HG03575 (cell line): ENCODE data around the gene MYO10.
"Not testable (repeated sequence)": the region's sequence is repeated elsewhere in the genome, so short reads cannot be mapped to it uniquely, and the experiment has no call there.

Source experiments
- ATAC-seq: cut with Tn5 transposase; IDR thresholded peaks from one replicate; pipeline ENCODE4 v1.9.1; 2021; ENCODE audit not compliant: unreplicated experiment, insufficient number of reproducible peaks, low FRiP score; ENCODE audit errors: extremely low read depth

MYO10 gene

DNA sequence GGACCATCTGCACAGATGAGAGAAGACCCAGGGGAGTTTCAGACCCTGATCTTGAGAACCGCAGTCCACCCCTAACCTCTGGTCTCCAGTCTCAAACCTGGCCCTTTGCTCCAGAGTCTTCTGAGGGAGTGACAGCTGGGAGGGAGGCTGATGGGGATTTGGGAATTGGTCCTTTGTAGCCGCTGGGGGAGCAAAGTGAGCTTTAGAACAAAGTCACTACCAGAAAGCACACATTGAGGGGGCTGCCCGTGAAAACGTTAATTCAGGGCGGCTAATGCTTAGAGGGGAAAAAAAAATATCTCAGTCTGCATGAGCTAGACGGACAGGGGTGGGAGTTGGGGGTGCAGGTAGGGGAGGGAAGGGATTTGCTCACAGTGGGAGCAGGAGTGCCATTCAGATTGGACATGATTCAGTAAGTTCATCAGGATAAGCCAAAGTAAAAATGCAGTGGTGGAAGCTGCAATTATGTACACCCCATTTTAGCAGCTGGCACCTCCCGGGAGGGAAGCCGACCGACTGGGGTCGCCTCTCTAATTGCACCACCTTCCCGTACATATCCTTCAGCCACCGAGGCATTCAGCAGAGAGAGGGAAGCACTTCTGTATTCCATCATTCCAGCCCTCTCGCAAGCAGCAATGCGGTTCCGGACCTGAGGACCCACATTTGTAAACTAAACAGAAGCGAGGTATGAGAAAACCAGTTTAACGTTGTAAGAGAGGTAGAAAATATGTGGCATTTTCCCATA lies 195.8 kb downstream of the MYO10 start:
- no peak for ATAC-seq

DNA sequence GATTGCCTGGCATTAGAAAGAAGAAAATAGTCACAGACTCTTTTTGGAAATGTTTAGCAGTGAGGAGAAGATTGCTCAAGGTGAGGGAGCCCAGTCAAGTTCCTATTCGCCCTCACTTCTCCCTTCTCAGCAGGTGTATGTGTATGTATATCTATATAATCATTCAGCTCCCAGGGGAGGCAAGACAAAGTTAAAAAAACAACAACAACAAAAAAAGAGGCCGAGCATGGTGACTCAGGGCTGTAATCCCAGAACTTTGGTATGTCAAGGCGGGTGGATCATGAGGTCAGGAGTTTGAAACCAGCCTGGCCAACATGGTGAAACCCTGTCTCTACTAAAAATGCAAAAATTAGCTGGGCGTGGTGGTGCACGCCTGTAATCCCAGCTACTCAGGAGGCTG lies 197.7 kb downstream of the MYO10 start:
- not testable (repeated sequence) for ATAC-seq

DNA sequence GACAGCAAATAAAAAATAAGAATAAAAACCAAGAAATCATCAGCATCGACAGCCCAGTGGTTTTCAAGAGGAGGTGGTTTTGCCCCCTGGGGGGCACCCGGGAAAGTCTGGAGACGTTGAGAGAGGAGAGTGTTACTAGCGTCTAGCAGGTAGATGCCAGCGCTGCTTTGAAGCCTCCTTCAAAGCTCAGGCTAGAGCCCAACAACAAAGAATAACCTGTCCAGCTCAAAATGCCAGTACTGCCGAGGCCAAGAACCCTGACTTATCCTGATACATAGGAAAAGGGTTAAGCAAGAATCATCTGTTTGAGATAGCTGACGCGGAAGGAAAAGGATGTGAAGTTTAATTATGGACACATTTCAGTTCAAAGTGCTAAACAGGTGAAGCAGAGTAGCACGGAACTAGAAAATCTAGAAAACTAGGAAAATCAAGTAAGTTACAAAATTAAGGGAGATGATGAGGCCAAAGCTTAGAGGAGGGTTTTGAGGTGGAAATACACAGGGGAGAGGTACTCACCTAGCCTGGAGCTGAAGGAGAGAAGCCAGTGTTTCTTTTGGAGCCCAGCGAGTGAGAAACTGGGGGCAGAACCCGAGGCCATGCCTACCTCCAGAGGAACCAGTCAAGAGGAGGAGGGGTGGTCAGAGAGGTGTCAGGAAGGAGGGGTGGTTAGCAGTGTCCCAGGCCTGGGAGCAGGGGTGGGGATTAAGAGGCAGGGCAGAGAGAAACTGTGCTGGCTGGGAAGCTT lies 198.3 kb downstream of the MYO10 start:
- no peak for ATAC-seq

DNA sequence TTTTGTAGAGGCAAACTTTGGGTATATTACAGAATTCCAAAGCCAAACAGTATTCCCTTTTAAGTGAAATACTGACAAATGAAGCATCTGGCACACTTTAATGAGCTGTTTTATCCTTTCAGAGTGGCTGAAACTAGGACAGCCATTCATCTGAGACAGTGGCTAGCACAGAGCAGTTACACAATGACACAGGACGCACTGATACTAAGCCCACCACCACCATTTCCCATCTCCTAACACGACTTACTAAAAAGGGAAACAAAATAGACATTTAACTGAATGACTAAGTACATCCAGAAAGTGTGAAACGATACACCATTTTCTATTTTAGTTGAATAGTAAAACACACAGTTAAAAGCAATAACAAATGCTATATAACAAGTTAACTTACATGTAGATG lies 198.9 kb downstream of the MYO10 start:
- ATAC-seq = no peak

DNA sequence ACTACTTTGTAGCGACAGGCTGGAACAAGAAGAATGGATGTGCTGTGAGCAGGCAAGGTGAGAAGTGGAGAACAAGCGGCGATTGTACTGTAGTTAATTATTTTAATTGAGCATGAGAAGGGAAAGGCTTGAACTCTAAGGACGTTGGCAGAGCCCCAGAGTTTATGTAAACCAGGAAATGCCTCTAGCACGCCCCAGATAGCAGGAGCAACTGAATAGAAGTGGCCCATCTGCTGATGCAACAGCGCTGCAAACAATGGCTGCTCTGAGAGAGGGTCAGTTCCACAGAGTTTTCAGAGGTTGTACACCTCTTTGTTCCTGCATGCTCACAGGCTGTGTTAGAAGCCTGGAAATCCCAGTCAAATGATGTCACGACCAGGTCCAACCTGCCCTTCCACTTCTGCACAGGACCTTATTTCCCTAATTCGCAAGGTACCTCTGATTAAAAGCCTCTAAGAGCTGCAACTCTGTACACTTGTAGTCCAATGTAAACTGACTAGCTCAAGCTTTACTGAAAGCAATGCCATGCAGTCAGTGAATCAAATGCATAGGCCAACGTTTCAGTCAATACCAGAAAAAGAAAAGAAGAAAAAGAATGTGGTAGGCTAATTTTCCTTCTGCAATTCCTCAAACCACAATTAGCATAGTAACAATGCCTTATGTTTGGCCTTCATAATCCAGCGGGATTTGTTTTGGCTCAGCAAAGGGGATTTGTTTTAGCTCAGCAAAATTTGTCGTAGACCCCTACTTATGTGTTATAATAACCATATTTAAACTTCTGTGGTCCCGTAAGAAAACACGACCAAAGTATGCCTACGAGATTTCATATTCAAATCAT lies 199.7 kb downstream of the MYO10 start:
- ATAC-seq = no peak

DNA sequence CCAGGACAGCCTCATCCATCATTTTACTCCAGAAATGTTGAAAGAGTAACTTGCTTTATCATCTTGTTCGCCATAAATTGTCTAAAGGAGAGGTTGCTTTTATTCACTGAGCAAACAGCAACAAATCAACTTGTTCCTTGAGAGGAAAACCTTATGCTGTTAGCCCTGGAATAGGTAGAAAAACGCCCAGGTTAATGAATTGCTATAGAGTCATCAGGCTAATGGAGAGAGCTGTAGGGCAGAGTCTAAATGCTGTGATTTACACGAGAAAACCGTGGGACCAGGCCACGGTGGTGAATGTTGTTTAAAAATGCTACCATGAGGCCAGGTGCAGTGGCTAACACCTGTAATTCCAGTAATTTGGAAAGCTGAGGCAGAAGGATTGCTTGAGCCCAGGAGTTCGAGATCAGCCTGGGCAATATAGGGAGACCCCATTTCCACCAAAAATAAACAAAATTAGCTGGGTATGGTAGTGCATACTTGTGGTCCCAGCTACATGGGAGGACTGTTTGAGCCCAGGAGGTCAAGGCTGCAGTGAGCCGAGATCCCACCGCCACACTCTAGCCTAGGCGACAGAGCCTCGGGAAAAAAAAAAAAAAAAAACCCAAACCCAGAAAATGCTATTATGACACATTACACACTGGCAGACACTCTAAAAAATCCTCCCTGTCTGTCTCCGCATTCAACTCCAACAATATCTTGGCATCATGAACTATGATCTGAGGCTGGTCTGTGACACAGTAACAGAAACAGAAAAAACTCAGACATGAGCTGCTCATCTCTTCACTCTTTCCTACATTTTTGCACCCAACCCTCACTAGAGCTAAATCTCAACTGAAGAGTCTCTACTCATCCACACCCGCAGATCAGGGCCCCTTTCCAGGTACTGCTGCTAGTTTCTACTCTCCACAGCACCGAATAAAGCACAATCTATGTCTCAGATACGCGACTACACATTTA lies 200.7 kb downstream of the MYO10 start:
- ATAC-seq = no peak

DNA sequence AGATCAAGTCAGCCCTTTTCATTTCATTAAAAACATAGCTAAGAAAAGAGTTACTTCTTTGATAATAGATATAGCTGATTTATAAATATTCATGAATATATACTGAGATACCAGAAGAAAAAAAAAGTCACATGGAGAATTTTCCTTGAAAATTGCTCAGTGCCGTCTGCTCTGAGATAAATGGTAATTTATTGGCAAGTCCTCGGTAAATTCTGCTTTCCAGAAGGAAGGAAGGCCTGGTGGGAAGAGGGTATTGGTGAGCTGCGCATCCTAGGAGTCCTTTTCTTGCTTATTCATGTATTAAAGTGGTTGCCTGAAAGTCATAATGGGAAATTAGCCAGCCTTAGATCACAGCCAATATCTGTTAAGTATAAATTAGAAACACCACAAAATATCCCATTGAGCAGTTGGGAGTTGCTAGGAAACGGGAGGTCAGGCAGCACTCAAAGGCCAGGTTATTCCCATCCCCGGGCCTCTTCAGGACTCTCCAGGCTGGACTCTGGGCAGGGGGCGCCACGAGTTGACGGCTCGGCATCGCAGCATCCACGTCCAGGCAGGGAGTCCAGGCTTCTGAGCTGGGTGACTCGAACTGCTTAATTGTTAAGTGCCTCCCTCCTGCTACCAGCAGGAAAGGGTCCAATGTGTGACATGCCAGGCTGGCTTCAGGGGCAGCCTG lies 202.6 kb downstream of the MYO10 start:
- ATAC-seq = no peak

DNA sequence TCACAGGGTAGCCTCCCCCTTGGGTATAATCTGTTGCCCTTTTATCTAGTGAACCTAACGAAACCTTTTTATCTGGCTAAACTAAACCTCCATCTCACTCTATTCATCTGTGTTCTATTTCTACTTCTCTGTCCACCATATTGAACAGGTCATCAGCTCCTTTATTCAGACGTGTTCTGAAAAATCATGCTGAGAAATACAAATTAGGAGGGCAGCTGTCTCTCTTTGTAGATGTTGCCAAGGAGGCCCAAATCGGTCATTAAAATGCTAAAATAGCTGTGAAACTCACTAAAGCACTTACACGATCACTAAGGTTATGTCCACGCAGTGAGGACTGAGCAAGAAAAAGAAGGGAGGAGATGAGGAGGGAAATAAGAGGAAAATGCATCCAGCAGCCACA lies 203.7 kb downstream of the MYO10 start:
- no peak for ATAC-seq

DNA sequence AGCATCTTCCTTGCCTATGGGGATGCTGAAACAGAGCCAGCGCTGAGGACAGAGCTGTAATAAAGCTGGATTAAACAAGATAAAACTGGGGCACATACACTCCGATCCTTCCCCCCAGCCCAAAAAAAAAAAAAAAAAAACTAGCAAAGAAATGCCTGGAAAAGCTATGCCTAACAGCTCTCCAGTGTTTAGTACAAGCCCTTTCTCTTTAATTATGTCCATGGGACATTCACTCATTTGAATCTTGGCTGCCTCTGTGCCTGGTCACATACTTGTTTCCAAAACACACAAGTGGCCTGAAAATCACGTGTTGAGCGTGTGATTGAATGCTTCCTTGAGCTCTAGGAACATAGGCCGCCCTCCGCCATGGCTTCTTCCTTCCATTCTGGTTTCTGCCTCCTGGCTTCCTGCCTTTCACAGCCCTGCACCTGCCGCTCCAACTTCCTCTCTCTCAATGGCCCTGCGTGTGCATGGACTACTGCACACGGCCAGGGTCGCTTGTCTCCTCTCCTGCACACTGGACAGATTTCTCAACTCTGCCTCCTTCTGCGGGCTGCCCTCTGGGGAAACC lies 208.2 kb downstream of the MYO10 start:
- no peak for ATAC-seq

DNA sequence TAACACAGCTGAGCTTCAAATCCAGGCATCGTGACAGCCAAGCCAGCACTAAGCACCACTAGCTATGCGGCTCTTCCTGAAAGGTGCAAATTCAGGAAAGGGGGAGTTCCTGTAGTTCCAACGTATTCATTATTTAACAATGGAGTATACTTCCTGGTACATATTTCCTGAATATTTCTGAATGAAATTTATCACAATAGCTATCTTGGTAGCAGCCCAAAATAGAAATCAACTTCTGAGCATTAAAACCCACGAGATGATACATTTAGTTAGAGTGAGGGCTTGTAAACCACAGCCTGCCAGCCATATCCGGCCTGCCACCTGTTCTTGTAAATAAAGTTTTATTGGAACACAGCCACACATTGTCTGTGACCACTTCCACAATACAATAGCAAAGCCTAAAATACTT lies 209.5 kb downstream of the MYO10 start:
- no peak for ATAC-seq

DNA sequence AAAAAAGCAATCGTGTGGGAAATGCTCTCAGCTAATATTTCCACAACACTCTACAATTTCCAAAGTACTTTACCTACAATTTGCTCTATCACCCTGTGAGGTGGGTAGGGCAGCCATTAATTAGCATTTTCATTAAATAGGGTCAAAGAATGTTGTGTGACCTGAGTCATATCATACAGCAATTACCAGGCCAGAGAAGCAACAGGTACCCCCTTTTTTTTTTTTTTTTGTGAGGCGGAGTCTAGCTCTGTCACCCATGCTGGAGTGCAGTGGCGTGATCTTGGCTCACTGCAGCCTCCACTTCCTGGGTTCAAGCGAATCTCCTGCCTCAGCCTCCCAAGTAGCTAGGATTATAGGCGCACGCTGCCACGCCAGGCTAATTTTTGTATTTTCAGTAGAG lies 210.5 kb downstream of the MYO10 start:
- ATAC-seq = no peak

DNA sequence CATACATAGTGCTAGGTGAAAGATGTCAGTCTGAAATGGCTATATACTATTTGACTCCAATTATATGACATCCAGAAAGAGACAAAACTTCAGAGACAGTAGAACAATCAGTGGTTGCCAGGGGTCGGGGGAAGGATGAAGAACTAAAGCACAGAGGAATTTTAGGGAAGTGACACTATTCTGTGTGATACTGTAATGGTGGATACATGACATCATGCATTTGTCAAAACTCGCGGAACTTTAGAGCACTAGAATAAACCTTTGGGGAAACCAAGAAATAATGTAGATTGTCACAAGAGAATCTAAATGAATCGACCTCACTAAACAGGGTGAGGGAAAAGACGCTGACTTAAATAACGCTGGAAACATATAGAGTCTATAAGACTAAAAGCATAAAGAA lies 212.3 kb downstream of the MYO10 start:
- ATAC-seq = no peak

DNA sequence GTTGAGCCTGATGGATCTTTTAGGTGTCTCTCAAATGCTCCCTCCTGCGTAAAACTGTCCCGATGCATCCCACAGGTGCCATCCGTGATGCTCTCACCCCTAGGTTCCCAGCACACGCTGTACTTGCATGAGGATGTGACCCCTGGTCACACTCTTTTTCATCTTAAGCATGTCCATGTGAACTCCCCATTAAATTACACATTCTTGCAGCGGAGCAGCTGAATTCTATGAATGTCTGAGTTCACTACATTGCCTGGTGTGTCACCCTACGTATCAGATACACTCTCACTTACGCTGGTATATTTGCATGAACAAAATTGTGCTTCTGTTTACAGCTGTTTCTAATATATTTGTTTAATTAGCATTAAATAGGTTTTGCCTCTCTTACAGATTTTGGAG lies 214.0 kb downstream of the MYO10 start:
- no peak for ATAC-seq

DNA sequence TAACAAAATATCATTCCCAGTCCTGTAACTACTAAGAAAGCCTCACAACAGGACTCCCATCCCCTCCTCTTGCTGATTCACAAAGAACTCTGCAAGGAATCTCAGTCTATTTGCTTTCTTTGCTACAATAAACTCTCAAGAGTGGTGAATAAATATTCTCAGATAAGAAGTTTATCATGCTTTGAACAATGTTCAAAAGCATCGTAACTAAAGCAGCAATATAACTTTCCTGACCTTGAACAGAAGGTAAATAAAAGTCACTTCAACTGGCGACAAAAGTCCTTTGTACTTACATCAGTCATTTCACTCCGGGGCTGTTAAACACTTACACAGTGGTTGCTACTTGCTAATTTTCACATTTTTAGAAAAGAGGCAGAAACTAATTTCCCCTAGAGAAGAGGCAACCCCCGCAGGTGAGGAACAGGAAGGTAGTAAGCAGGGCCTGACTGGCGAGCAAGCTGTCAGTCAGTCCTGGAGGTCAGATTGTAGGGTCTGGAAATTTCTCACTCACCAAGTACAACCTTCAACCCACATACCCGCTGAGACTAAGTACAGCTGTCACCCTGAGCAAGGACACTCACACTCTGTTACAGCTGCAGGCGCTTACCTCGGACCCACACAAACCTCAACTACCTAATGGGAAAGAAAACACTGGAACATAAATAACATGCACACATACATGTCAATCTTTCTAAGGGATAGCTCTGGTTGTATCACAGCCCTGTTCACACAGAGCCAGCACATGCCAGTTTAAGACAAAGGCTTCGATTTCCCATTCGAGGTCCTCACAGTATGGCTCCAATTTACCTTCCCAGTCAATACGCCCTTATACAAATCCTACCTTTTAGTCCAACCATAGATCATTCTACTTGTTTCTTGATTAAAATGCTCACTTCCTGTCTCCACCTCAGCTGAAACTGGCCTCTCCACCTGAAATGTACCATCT lies 214.7 kb downstream of the MYO10 start:
- no peak for ATAC-seq

DNA sequence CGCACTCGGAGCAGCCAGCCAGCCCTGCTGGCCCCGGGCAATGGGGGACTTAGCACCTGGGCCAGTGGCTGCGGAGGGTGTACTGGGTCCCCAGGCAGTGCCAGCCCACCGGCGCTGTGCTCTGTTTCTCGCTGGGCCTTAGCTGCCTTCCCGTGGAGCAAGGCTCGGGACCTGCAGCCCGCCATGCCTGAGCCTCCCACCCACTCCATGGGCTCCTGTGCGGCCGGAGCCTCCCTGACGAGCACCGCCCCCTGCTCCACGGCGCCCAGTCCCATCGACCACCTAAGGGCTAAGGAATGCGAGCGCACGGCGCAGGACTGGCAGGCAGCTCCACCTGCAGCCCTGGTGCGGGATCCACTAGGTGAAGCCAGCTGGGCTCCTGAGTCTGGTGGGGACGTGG lies 218.1 kb downstream of the MYO10 start:
- not testable (repeated sequence) for ATAC-seq

DNA sequence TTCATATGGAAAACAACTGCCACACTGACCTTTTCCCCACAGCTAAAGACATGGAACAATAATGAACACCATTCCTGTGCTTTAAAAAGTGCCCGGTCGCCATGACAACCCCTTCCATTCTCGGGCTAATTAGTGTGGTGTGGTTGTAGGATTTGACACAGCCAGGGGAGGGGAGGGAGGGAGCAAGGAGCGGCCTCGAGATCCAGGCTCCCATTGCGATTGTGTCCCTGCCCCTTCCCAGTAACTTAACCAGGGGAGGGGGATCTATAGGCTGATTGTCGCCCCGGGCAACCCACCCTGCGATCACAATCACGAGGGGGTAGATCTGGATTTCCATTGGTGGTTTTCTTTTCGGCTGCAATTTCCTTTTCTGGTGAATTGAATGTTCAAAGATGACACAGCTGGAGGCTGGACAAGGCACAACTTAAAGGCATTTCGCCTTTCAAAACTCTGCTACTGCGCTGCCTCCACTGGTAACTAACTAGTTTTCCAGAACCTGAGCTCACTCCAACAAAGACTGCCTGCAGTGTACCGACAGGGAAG lies 222.6 kb downstream of the MYO10 start:
- no peak for ATAC-seq

DNA sequence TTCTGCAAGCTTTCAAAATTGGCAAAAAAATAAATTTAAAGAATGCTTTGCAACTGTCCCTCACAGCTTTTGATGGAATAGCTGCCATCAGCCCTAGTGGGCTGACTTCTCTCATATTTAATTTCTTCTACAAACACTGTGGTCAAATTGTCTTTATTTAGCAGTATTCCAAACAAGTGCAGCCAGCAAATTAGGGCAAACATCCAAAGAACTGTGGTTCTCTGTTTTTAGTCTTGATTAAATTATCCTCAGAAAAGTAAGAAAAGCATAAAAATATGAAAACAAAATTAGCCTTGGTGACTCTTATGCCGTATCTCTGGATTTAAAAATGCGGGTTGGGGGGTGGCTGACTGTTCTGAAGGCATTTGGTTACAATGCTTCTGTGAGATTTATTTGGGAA lies 223.5 kb downstream of the MYO10 start:
- ATAC-seq = no peak
